GM21515 (cell line): ENCODE results near the gene ANKAR.
"Not testable (repeated sequence)": the region's sequence is repeated elsewhere in the genome, so short reads cannot be mapped to it uniquely, and the experiment has no call there.

Experiments
- ATAC-seq: cut with Tn5 transposase; IDR thresholded peaks from one replicate; pipeline ENCODE4 v1.9.1; 2021; ENCODE audit not compliant: unreplicated experiment

ANKAR gene

DNA sequence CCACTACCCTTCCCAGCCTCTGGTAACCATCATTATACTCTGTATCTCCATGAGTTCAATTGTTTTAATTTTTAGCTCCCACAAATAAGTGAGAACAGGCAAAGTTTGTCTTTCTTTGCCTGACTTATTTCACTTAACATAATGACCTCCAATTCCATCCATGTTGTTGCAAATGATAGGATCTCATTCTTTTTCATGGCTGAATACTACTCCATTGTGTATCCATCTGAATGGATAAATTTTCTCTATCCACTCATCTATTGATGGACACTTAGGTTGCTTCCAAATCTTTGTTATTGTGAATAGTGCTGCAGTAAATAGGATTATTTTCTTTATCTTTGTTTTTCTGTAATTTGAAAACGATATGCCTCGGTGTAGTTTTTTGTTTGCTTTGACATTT is 26.2 kb downstream of the ANKAR start:
- ATAC-seq, result no peak

DNA sequence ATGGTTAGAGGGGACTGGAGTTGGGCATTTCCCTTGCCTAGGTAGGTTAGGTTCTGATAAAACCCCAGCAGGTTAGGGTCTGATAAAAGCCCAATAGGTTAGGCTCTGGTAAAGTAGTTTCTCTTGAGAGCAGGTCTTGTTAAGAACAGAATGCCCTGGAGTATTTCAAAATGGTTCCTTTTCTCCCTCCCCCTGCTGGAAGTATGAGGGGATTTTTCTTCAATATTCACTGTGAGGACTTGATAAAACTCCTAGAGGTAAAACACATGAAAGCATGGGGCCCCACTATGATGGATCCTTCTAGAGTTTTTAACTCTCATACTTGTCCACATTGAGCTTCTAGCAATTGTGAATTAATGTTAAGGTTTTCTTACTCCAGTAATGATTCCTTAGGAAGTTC is 27.6 kb downstream of the ANKAR start:
- no peak for ATAC-seq

DNA sequence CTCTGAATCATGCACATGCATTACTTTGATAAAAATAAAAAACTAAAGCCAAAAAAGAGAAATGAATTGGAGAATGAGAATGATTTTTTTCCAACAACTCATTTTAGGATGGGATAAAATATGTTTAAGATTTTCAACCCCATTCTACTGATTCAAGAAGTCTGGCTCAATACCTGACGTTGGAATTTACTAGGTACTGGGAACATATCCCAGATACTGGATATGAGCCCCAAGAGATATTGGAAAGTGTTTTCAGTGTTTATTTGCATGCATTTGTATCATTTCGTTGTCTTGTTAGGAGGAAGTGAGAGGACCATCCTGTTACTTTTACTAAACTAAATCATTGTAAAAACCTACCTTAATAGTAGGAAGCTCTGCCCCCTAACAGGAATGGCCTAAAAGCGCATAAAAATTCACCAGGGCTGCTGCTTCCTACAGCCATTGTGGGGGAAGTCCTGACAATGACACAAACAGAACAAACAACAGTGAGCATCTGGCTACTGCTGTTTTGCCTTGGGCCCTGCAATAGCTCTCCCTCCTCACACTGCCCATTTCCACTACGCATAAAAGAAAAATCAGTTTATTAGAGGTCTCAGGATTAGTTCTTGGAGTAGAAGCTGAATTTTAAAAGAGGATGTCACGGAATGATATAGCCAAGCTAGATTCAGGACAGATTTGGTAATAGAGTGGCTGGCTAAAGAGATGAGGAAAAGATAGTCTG is 35.2 kb downstream of the ANKAR start:
- no peak for ATAC-seq

- not testable (repeated sequence) for ATAC-seq
These were observed 43.1 kb downstream of the ANKAR start for GRCh38 chr2:189717593-189717992.

DNA sequence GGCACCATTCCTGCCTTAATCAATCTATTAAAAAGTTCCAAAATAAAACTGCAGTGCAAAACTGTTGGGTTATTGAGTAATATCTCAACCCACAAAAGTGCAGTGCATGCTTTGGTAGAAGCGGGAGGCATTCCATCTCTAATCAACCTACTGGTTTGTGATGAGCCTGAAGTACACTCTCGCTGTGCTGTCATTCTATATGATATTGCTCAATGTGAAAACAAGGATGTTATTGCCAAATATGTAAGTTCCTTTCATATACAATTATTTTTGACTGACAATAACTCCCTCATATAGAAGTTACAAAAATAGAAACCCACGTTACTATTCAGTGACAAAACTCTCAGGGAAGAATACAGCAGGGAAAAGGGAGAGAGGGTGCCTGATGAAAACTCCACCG is 45.1 kb downstream of the ANKAR start:
- no peak for ATAC-seq

GRCh38 chr2:189723192-189723591 is 48.7 kb downstream of the ANKAR start:
- no peak for ATAC-seq
